ENCODE measurements around the gene RNF19B. TPM values are rescaled to one million over a fixed set of nuclear protein-coding genes. Genes with fewer than 3 reads are reported as not detected.

RNF19B gene
- total RNA-seq, 1 experiment from 2014 or later = 22.5 TPM

- ChIA-PET POLR2A (no interaction called here), RAD21 (ENCODE audit: low non-redundant PET in 1 of 2, low total read pairs in 2 of 2, uncharacterized antibody in 2 of 2, unreplicated experiment in 2 of 2) (no interaction called here), CTCF (interaction anchor here (0.6 to 1.8 kb wide), 2 partner anchors 10 to 1899 kb away, joined by 3 to 4 read pairs; no protein-coding TSS in a partner anchor)
- ATAC-seq (no peak), DNase-seq (ENCODE audit: low read depth, low spot score) (no peak)
- no peak overlapping the region for H3K27ac ChIP-seq (ENCODE audit: low read depth, low read length)
- no peaks in the 10 kb centered on the region for H3K27me3 ChIP-seq (ENCODE audit: insufficient read depth, low read length)
- intact Hi-C loops (cut with micrococcal nuclease) = no loop called here
- no TSS peak for BruUV-seq (replicated peaks)
- H2AFZ ChIP-seq (ENCODE audit: low read depth, low read length, poor library complexity, severe bottlenecking) = no peak overlapping the region
- TF ChIP-seq CEBPB (IDR thresholded peaks at IDR 0.05; ENCODE audit: low read depth) = no peak
- no peak for TF ChIP-seq EGR1 (IDR thresholded peaks at IDR 0.05; ENCODE audit: low read depth)
- TF ChIP-seq FOSL1 (IDR thresholded peaks at IDR 0.05; ENCODE audit: low read depth) = no peak
- no peak for TF ChIP-seq ZBTB33 (IDR thresholded peaks at IDR 0.05; ENCODE audit: extremely low read depth, insufficient replicate concordance, low read length)
- TF ChIP-seq TCF7L2 (IDR thresholded peaks at IDR 0.05; ENCODE audit: borderline replicate concordance, extremely low read depth, insufficient read depth, insufficient read length) = no peak
- TF ChIP-seq MAX (IDR thresholded peaks at IDR 0.05) = no peak
- TF ChIP-seq CTCF (IDR thresholded peaks at IDR 0.05 in 2 of 3, conservative IDR thresholded peaks at IDR 0.05 in 1 of 3; ENCODE audit: borderline replicate concordance in 1 of 3, insufficient read depth in 1 of 3, low read depth in 2 of 3, low read length in 2 of 3) = no peak
- H3K9ac ChIP-seq (ENCODE audit: low read length) = no peak overlapping the region
- peak overlapping the region; percentile 76 for H3K4me2 ChIP-seq (ENCODE audit: low read length)
- no peaks in the 10 kb centered on the region for H3K79me2 ChIP-seq (ENCODE audit: insufficient read depth, low read length)
- H3K4me1 ChIP-seq (ENCODE audit: control insufficient read depth in 1 of 2, insufficient read depth in 2 of 2, low read length in 2 of 2) = peaks cover 0 to 14% of the 10 kb centered on the region in 2 experiments; a peak in 1 of 4 replicates
- no peaks in the 10 kb centered on the region for H4K20me1 ChIP-seq (ENCODE audit: insufficient read depth)
- no peaks in the 10 kb centered on the region for H3K9me2 ChIP-seq (ENCODE audit: insufficient read depth)
- no peaks in the 10 kb centered on the region for H3K9me3 ChIP-seq (ENCODE audit: control insufficient read depth in 1 of 2, insufficient read depth in 1 of 2, low read depth in 1 of 2, low read length in 2 of 2)
- no peak overlapping the region for H3K4me3 ChIP-seq (replicated peaks in 1 of 2; ENCODE audit: low read depth in 1 of 2, low read length in 2 of 2)
- peaks cover 0 to 8% of the 10 kb centered on the region in 2 experiments; a peak in 2 of 4 replicates for H3K36me3 ChIP-seq (ENCODE audit: control insufficient read depth in 1 of 2, insufficient read depth in 2 of 2, low read length in 2 of 2)
These were observed 70.5 kb downstream of the RNF19B start for GRCh38 chr1:32894019-32894600.

Data from HCT116 (cell line).